GM12873 (cell line): ENCODE data around the gene PPP1CA.

ENCODE experiments used
- CTCF ChIP-seq: IDR thresholded peaks from 2 replicates; pipeline ENCODE4 v1.5.1; 2012; ENCODE audit warnings: low read depth, mild to moderate bottlenecking, moderate library complexity, low read length, control low read depth; ENCODE audit not compliant: insufficient read depth; ENCODE audit errors: missing control alignments

Gene PPP1CA

GRCh38 chr11:67401495-67402191, at the start of gene PPP1CA:
Gene PPP1CA, minus strand, starts transcription at chr11:67401858. Its CDS starts 76 bp downstream, at chr11:67401782.
- TF ChIP-seq CTCF, result peak; percentile 41

GRCh38 chr11:67450796-67451657, 49.4 kb upstream of the PPP1CA start:
- no peak for TF ChIP-seq CTCF

DNA sequence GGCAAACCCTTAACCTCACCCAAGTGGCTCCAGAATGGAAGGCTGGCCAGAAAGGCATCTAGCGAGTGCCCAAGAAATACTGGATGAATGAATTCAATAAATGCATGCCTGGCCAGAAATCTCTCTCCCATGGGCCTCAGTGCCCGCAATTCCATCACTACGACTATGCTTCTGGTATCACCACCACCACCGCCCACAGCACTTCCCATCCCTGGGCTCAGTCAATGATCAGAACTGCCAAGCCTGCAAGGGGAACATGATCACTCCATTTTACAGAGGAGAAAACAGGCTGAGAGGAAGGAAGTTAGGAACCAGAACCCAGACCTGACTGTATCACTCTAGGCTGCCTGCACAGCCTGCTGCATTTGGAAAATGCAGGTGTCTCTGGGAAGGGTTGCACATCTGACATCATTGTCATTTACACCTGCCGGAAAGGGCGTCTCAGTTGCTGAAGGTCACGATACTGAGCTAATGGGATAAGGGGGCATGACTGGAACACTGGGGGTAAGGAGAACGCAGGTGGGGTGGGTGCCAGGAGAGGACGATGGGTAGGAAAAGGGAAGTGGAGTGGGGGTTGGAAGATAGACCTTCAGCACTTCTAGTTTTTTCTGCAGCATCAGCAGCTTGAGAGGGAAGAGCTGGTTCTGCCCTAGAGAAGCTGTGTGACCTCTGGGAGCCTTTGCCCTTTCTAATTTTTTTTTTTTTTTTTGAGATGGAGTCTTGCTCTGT, 47.6 kb upstream of the PPP1CA start:
- TF ChIP-seq CTCF, result no peak

DNA sequence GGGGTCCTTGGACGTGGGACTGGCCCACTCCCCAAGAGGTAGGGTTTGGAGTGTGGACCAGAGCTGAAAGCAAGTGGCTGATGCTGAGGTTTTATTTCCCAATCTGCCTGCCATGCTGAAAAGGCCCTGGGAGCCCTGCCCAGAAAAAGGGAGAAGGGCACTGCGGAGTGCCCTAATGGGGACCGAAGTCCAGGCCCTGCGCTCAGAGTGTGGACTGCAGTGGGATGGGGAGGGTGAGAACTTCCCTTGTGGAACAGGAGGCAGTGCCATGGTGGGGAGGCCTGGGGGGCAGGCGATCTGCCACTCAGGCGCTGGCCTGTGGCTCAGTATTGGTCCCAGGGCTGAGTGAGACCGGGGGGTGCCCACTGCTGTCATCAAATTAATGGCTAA, 46.6 kb upstream of the PPP1CA start:
- no peak for TF ChIP-seq CTCF

DNA sequence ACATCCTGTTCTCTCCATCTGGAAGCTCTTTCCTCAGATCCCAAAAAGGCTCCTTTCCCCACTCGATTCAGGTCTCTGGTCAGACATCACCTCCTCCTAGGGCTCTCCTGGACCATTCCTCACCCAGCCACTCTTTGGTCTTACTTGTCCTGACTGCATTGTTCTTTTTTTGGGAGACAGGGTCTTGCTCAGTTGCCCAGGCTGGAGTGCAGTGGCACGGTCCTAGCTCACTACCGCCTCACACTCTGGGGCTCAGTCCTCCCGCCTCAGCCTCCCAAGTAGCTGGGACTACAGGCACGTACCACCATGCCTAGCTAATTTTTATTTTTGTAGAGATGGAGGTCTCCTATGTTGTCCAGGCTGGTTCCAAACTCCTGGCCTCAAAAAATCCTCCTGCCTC, 43.9 kb upstream of the PPP1CA start:
- no peak for TF ChIP-seq CTCF

DNA sequence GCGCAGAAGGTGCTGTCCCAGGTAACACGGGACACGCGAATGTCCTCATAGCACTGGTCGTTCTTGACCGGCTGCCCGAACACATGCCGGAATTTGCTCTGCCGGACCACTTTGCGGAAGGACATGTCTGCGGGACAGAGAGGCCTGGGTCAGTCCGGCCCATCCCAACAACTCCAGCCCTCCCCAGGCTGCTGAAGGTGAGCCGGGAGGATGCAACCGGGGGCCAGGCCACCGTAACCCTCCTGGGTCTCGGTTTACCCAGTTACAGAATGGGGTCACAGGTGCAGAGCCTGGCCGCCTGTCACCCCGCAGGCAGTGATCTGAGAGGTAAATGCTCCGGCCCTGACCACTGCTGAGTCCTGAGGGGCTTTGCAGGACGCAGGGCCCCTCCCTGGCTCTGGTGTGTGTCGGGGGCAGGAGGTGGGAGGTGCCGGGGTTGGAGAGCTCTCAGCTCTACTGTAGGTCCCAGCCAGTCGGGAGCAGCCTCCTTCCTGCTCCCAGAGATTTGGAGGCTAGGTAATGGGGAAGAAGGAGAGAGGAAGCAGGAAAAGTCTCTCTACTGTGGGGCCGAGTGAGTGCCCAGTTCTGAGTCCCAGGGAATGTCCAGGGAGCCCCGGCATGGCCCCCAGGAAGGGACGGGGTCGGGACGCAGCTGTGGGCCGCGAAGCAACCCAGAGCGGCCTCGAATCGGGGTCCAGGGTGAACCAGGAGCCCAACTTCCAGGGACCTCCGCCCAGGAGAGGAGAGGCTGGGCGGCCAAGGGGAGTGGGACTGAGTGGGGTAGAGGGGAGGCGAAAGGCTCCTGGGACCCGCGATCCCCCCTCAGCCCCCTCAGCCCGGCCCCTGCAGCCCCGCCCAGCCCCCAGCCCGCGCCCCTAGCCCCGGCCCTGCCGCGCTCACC, 41.1 kb upstream of the PPP1CA start:
- TF ChIP-seq CTCF, result no peak
